H1 (cell line): ENCODE measurements around the gene DRC3. TPM values are rescaled to one million over a fixed set of nuclear protein-coding genes. Genes with fewer than 3 reads are reported as not detected.

Experiments
- BACH1 ChIP-seq: IDR thresholded peaks from 2 replicates; pipeline ENCODE4 v1.6.1; 2012; ENCODE audit warnings: low read length, improper control_type of control experiment
- CHD7 ChIP-seq: fragments of 300-600 bp; sonication (generic); IDR thresholded peaks from 2 replicates; pipeline ENCODE4 v1.7.1; 2012; ENCODE audit warnings: low read length, moderate library complexity, mild to moderate bottlenecking, inconsistent platforms; ENCODE audit not compliant: insufficient replicate concordance
- EGR1 ChIP-seq: IDR thresholded peaks from 2 replicates; pipeline ENCODE4 v1.6.1; 2011; ENCODE audit warnings: low read depth, low read length, borderline replicate concordance
- MAFK ChIP-seq: IDR thresholded peaks from 2 replicates; pipeline ENCODE4 v1.6.1; 2012; ENCODE audit warnings: low read depth, mild to moderate bottlenecking, improper control_type of control experiment, low read length
- NANOG ChIP-seq: IDR thresholded peaks from 2 replicates; pipeline ENCODE4 v1.6.1; 2011; ENCODE audit warnings: low read length, low read depth, mild to moderate bottlenecking, inconsistent platforms; ENCODE audit not compliant: insufficient read depth, poor library complexity, severe bottlenecking
- PHF8 ChIP-seq: fragments of 200-600 bp; sonication (generic); conservative IDR thresholded peaks from 2 replicates; pipeline ENCODE4 v1.7.1; 2012; ENCODE audit warnings: low read depth, mild to moderate bottlenecking, inconsistent platforms, low read length, moderate library complexity
- RXRA ChIP-seq: IDR thresholded peaks from 2 replicates; pipeline ENCODE4 v1.6.1; 2011; ENCODE audit warnings: low read depth, mild to moderate bottlenecking, low read length, moderate library complexity; ENCODE audit not compliant: insufficient read depth
- polyA plus RNA-seq, 7 experiments: library from polyadenylated mRNA; depleted of rRNA in 3 of 7; stranded (reverse) in 5 of 7; unstranded in 2 of 7; fragments of >200 nt in 5 of 7; fragments of 200-250 nt in 2 of 7; gene quantifications; 1 replicate in 5 of 7; 2 replicates in 1 of 7; 4 replicates in 1 of 7; pipeline versions ENCODE4 v1.2.1 to v1.2.3, GENCODE V29; 2011 to 2013; ENCODE audit warnings: missing spikeins in 2 of 7, mixed read lengths in 2 of 7
- total RNA-seq: library from RNA; stranded (reverse); fragmentation: NEBNext Ultra II Directional; extraction: Animal tissue kit (Norgen Biotek cat#: 25700); gene quantifications from 2 replicates; pipeline ENCODE4 v1.2.1, GENCODE V29; 2021

Gene DRC3
- total and polyA plus RNA-seq, 2 of the 8 experiments (the other 6 are each of a cell fraction or from before 2014, with no cell fraction given): 0.59 TPM; not detected in 1

GRCh38 chr17:18028114-18028951 lies 55.7 kb downstream of the DRC3 start (continued):
- no peak for TF ChIP-seq PHF8
- no peak for TF ChIP-seq RXRA
- no peak for TF ChIP-seq NANOG
- TF ChIP-seq BACH1: no peak
- TF ChIP-seq CHD7: no peak
- TF ChIP-seq EGR1: no peak
- no peak for TF ChIP-seq MAFK
